ENCODE measurements around the gene PDZD4.

PDZD4 gene

DNA sequence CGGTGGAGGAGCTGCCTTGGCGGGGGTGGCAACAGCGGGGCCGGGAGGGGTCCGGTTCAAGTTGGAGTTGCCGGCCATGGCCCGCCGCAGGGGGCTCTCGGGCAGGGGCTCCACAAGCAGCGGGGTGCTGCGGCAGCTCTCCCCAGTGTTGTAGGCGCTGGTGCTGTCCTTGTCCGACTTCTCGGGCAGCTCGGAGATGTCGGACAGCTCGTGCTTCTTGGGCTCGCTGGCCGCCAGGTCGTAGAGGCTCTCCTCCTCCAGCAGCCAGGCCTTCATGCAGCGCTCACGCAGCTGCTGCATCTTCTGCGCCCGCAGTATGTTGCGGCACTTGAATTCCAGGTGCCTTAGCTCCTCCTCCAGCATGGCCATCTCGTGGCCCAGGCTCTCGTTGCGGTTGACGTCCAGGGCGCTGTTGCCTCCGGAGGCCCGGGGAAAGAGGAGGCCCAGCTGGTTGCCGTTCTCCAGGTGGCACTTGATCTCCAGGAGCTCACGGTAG, 26.2 kb downstream of the PDZD4 start:
- Histone ChIP-seq H3K4me2 (no peak overlapping the region), H3K4me3 (IDR thresholded peaks at IDR 0.05; ENCODE audit: insufficient read depth, low read depth, low read length) (no peak overlapping the region), H3K79me2 (ENCODE audit: insufficient read depth, low read depth) (no peaks in the 10 kb centered on the region), H3K9ac (no peak overlapping the region), H4K20me1 (ENCODE audit: insufficient read depth) (no peaks in the 10 kb centered on the region), H3K27me3 (ENCODE audit: insufficient read depth, low read depth) (peaks cover 17% of the 10 kb centered on the region; the same call in 1 of the 2 replicates), H3K27ac (no peak overlapping the region), H3K4me1 (ENCODE audit: low read depth, poor library complexity, severe bottlenecking) (no peaks in the 10 kb centered on the region), H2AFZ (ENCODE audit: low read depth) (no peak overlapping the region), H3K36me3 (ENCODE audit: insufficient read depth) (no peaks in the 10 kb centered on the region)
- TF ChIP-seq, protein P1, sequence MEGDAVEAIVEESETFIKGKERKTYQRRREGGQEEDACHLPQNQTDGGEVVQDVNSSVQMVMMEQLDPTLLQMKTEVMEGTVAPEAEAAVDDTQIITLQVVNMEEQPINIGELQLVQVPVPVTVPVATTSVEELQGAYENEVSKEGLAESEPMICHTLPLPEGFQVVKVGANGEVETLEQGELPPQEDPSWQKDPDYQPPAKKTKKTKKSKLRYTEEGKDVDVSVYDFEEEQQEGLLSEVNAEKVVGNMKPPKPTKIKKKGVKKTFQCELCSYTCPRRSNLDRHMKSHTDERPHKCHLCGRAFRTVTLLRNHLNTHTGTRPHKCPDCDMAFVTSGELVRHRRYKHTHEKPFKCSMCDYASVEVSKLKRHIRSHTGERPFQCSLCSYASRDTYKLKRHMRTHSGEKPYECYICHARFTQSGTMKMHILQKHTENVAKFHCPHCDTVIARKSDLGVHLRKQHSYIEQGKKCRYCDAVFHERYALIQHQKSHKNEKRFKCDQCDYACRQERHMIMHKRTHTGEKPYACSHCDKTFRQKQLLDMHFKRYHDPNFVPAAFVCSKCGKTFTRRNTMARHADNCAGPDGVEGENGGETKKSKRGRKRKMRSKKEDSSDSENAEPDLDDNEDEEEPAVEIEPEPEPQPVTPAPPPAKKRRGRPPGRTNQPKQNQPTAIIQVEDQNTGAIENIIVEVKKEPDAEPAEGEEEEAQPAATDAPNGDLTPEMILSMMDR (conservative IDR thresholded peaks at IDR 0.05; ENCODE audit: low read depth, low read length): no peak

DNA sequence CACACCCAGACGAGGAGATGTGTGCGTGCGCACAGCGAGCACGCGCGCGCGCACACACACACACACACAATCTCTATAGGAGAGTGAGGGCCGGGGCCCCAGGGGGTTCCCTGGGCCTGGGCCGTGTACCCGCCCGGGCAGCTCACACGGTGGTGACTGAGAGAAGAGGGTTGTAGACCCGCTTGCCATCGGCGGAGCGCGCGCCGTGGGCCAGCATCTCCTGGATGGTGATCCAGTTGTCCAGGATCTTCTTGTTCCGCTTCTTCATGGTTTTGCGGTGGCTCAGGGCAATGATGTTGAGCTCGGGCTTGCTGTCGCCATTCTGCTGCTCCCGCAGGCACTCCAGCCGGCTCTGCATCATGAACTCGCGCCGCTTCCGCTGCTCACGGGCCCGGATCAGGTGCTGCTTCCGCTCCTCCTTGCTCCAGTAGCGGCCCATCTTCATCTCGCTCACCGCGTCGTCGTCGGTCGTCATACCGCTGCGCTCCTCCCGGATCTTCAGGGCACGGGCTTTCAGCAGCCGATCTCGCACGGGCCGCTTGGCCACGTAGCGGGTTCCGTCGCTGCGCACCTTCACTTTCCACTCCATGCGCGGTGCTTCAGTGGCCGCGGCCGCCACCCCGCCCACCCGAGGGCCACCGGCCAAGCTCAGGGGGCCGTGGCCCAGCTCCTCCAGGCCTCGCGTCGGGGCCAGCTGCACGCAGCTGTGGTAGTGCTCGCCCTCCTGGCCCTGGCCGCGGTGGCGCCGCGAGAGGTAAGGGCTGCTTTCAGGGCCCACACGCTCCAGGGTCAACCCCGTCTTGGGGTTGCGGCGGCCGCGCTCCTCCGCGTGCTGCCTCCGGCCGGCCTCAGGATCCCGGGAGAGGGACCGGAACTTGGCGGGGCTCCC, 26.9 kb downstream of the PDZD4 start:
- H3K27ac ChIP-seq: no peak overlapping the region
- no peak overlapping the region for H2AFZ ChIP-seq (ENCODE audit: low read depth)

DNA sequence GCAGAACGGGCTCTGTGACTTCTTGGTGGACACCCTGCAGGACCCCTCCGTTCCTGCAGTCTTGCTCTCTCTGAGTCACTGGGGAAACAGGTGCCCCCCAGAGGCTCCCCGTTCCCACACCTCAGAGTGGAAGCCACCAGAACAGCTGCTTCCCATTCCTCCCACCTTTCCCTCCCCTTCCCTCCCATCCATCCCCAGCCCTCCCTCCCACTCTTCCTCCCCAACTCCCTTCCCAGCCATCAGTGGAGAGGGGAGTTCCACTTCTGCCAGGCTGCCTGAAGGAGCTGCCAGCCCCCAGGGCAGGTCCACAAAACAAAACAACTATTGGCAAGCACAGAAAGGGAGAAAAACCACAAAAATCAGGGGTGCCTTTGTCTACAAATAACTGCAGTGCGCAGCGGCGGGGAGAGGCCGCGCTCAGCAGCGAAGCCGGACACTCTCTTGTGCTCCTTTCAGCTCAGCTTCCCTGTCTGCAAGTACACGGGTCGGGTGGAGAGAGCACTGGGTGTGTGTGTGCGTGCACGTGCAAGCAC, 27.8 kb downstream of the PDZD4 start:
- H3K36me3 ChIP-seq (ENCODE audit: insufficient read depth): no peaks in the 10 kb centered on the region

More for the DNA sequence above, 26.9 kb downstream of the PDZD4 start:
- Histone ChIP-seq H3K79me2 (ENCODE audit: insufficient read depth, low read depth) (no peaks in the 10 kb centered on the region), H3K4me1 (ENCODE audit: low read depth, poor library complexity, severe bottlenecking) (no peaks in the 10 kb centered on the region), H3K36me3 (ENCODE audit: insufficient read depth) (no peaks in the 10 kb centered on the region), H3K27me3 (ENCODE audit: insufficient read depth, low read depth) (peaks cover 17% of the 10 kb centered on the region; the same call in 1 of the 2 replicates), H4K20me1 (ENCODE audit: insufficient read depth) (no peaks in the 10 kb centered on the region), H3K4me2 (no peak overlapping the region), H3K9ac (no peak overlapping the region), H3K4me3 (IDR thresholded peaks at IDR 0.05; ENCODE audit: insufficient read depth, low read depth, low read length) (no peak overlapping the region)
- TF ChIP-seq, protein P1 (conservative IDR thresholded peaks at IDR 0.05; ENCODE audit: low read depth, low read length): no peak

DNA sequence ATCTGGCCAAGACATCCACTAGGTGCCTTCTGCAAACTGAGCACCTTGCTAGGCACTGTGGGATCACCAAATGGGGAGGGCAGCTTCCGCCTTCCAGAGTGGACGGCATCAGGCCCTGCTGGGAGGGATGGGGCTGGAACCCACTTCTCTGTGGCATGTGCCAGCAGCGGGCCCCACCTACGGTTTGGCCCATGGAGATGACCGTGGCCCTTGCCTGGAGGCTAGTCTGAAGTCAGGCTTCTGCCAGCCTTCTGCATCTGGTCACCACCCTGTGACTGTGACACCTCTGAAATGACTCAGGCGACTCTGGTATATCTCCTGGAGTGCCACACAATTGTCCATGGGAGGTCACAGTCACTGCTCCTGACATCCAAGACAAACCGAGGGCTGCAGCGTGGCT, 28.7 kb downstream of the PDZD4 start:
- H3K4me3 ChIP-seq (IDR thresholded peaks at IDR 0.05; ENCODE audit: insufficient read depth, low read depth, low read length): no peak overlapping the region
- H3K4me1 ChIP-seq (ENCODE audit: low read depth, poor library complexity, severe bottlenecking): no peaks in the 10 kb centered on the region
- H3K9ac ChIP-seq: no peak overlapping the region
- peaks cover 12% of the 10 kb centered on the region; the same call in 1 of the 2 replicates for H3K27me3 ChIP-seq (ENCODE audit: insufficient read depth, low read depth)
- no peak overlapping the region for H3K4me2 ChIP-seq
- no peak overlapping the region for H3K27ac ChIP-seq
- H2AFZ ChIP-seq (ENCODE audit: low read depth): no peak overlapping the region
- no peaks in the 10 kb centered on the region for H3K36me3 ChIP-seq (ENCODE audit: insufficient read depth)
- TF ChIP-seq, protein P1 (conservative IDR thresholded peaks at IDR 0.05; ENCODE audit: low read depth, low read length): no peak
- H4K20me1 ChIP-seq (ENCODE audit: insufficient read depth): no peaks in the 10 kb centered on the region
- no peaks in the 10 kb centered on the region for H3K79me2 ChIP-seq (ENCODE audit: insufficient read depth, low read depth)

More for the DNA sequence above, 27.8 kb downstream of the PDZD4 start:
- no peak overlapping the region for H3K27ac ChIP-seq
- H3K79me2 ChIP-seq (ENCODE audit: insufficient read depth, low read depth): no peaks in the 10 kb centered on the region
- TF ChIP-seq, protein P1 (conservative IDR thresholded peaks at IDR 0.05; ENCODE audit: low read depth, low read length): no peak
- no peak overlapping the region for H3K4me3 ChIP-seq (IDR thresholded peaks at IDR 0.05; ENCODE audit: insufficient read depth, low read depth, low read length)
- H3K27me3 ChIP-seq (ENCODE audit: insufficient read depth, low read depth): peaks cover 17% of the 10 kb centered on the region; the same call in 1 of the 2 replicates
- no peak overlapping the region for H2AFZ ChIP-seq (ENCODE audit: low read depth)
- H3K4me2 ChIP-seq: no peak overlapping the region
- no peaks in the 10 kb centered on the region for H3K4me1 ChIP-seq (ENCODE audit: low read depth, poor library complexity, severe bottlenecking)
- no peak overlapping the region for H3K9ac ChIP-seq
- no peaks in the 10 kb centered on the region for H4K20me1 ChIP-seq (ENCODE audit: insufficient read depth)

Measured in KMS-11 (cell line).